ENCODE measurements around the gene TPH1. TPM values are rescaled to one million over a fixed set of nuclear protein-coding genes. Genes with fewer than 3 reads are reported as not detected.

The TPH1 gene
- total and polyA plus RNA-seq, 11 donors: 0.06 to 0.45 (median 0.18) TPM; not detected in 5

GRCh38 chr11:18075444-18075843 is 29.4 kb upstream of the TPH1 start:
- Histone ChIP-seq H3K36me3 (peaks cover 0 to 23% (median 13%) of the 10 kb centered on the region in 9 donors), H3K27ac (no peak overlapping the region), H3K4me3 (no peak overlapping the region), H3K27me3 (no peaks in the 10 kb centered on the region), H3K4me1 (no peaks in the 10 kb centered on the region), H3K9me3 (no peaks in the 10 kb centered on the region)
- 92 to 94% (median 93%) methylated on average over 3 of the region's 3 CpGs for WGBS, 4 donors
- ATAC-seq: no peak
- intact Hi-C loops (cut with DNase I): no loop called here
- DNase-seq: no peak
- TF ChIP-seq, protein P1, sequence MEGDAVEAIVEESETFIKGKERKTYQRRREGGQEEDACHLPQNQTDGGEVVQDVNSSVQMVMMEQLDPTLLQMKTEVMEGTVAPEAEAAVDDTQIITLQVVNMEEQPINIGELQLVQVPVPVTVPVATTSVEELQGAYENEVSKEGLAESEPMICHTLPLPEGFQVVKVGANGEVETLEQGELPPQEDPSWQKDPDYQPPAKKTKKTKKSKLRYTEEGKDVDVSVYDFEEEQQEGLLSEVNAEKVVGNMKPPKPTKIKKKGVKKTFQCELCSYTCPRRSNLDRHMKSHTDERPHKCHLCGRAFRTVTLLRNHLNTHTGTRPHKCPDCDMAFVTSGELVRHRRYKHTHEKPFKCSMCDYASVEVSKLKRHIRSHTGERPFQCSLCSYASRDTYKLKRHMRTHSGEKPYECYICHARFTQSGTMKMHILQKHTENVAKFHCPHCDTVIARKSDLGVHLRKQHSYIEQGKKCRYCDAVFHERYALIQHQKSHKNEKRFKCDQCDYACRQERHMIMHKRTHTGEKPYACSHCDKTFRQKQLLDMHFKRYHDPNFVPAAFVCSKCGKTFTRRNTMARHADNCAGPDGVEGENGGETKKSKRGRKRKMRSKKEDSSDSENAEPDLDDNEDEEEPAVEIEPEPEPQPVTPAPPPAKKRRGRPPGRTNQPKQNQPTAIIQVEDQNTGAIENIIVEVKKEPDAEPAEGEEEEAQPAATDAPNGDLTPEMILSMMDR (IDR thresholded peaks at IDR 0.05): no peak

GRCh38 chr11:18071098-18071705 is 25.1 kb upstream of the TPH1 start:
- WGBS, 4 donors: 86 to 90% (median 87%) methylated on average over 4 of the region's 4 CpGs
- H3K4me3 ChIP-seq: no peak overlapping the region
- intact Hi-C loops (cut with DNase I): no loop called here
- no peak overlapping the region for H3K27ac ChIP-seq
- no peaks in the 10 kb centered on the region for H3K9me3 ChIP-seq
- H3K27me3 ChIP-seq: no peaks in the 10 kb centered on the region
- H3K4me1 ChIP-seq: no peaks in the 10 kb centered on the region
- DNase-seq (no peak), ATAC-seq (no peak)
- H3K36me3 ChIP-seq: peaks cover 0 to 5% (median 0%) of the 10 kb centered on the region in 9 donors
- TF ChIP-seq, protein P1 (IDR thresholded peaks at IDR 0.05): no peak
- no peak for TF ChIP-seq POLR2A (IDR thresholded peaks at IDR 0.05)

- H3K4me3 ChIP-seq: no peak overlapping the region
- no peak for DNase-seq
- H3K4me1 ChIP-seq: no peaks in the 10 kb centered on the region
- WGBS, 4 donors: 93 to 97% (median 95%) methylated on average over 2 of the region's 2 CpGs
- H3K9me3 ChIP-seq: no peaks in the 10 kb centered on the region
- TF ChIP-seq POLR2A (IDR thresholded peaks at IDR 0.05): no peak
- TF ChIP-seq, protein P1 (IDR thresholded peaks at IDR 0.05): no peak
- no peak for ATAC-seq
- intact Hi-C loops (cut with DNase I): no loop called here
- H3K27me3 ChIP-seq: no peaks in the 10 kb centered on the region
- H3K27ac ChIP-seq: no peak overlapping the region
- no peaks in the 10 kb centered on the region for H3K36me3 ChIP-seq
These were observed 21.3 kb upstream of the TPH1 start for GRCh38 chr11:18067372-18067771.

- Histone ChIP-seq H3K27me3 (no peaks in the 10 kb centered on the region), H3K4me3 (no peak overlapping the region), H3K27ac (no peak overlapping the region), H3K4me1 (no peaks in the 10 kb centered on the region), H3K9me3 (no peaks in the 10 kb centered on the region), H3K36me3 (no peaks in the 10 kb centered on the region)
- intact Hi-C loops (cut with DNase I): no loop called here
- 88 to 98% (median 92%) methylated on average over 2 of the region's 2 CpGs for WGBS, 4 donors
- DNase-seq (no peak), ATAC-seq (no peak)
- TF ChIP-seq, protein P1 (IDR thresholded peaks at IDR 0.05): no peak
- TF ChIP-seq POLR2A (IDR thresholded peaks at IDR 0.05): no peak
These were observed 20.6 kb upstream of the TPH1 start for GRCh38 chr11:18066626-18067025.
